CD4-positive, CD25-positive, alpha-beta regulatory T cell (primary cell): ENCODE results near the gene PRDM16. TPM values are rescaled to one million over a fixed set of nuclear protein-coding genes. Genes with fewer than 3 reads are reported as not detected.
A peak's percentile ranks its signal among the peaks of the same experiment; 100 is the strongest.

Experiments
- ATAC-seq, 2 donors: fragments of 150-1000 bp; cut with Tn5 transposase; one replicate each; pipeline ENCODE4 v1.10.0; 2021; ENCODE audit warnings: low read depth in 2 of 2, moderate number of reproducible peaks in 2 of 2, moderate library complexity in 1 of 2
- DNase-seq, 3 donors: peaks; one replicate each; pipeline versions ENCODE4 v3.0.0 to v3.0.0-alpha.2; 2012 to 2022; ENCODE audit warnings: mixed read lengths in 1 of 3
- H3K27ac ChIP-seq: one replicate; pipeline ENCODE4 v1.7.0; 2013; ENCODE audit warnings: mild to moderate bottlenecking, low read length; ENCODE audit not compliant: insufficient read depth, poor library complexity, severe bottlenecking
- H3K27me3 ChIP-seq: one replicate; pipeline ENCODE4 v1.7.0; 2013; ENCODE audit warnings: low read length; ENCODE audit not compliant: control insufficient read depth, insufficient read depth
- H3K36me3 ChIP-seq: one replicate; pipeline ENCODE4 v1.7.0; 2013; ENCODE audit warnings: mild to moderate bottlenecking, low read length, moderate library complexity; ENCODE audit not compliant: control insufficient read depth, insufficient read depth
- H3K4me1 ChIP-seq: 2 replicates; pipeline ENCODE4 v1.7.0; 2013; ENCODE audit warnings: mild to moderate bottlenecking, low read length; ENCODE audit not compliant: insufficient read depth, control insufficient read depth, poor library complexity, severe bottlenecking
- H3K4me3 ChIP-seq: one replicate; pipeline ENCODE4 v1.7.0; 2013; ENCODE audit warnings: low read depth, mild to moderate bottlenecking, low read length, moderate library complexity
- H3K9me3 ChIP-seq, 2 experiments: 1 replicate in 1 of 2; 2 replicates in 1 of 2; pipeline ENCODE4 v1.7.0; 2013; ENCODE audit warnings: low read length in 2 of 2, mild to moderate bottlenecking in 1 of 2, moderate library complexity in 1 of 2; ENCODE audit not compliant: control insufficient read depth in 2 of 2
- H3K27ac Mint-ChIP-seq, 3 donors: one replicate each; pipeline ENCODE4 v1.8.0; 2020 to 2022; ENCODE audit warnings: mild to moderate bottlenecking in 3 of 3, mixed read lengths in 3 of 3, moderate library complexity in 2 of 3
- H3K27me3 Mint-ChIP-seq: one replicate; pipeline ENCODE4 v1.8.0; 2022; ENCODE audit warnings: mild to moderate bottlenecking, mixed read lengths
- H3K36me3 Mint-ChIP-seq: one replicate; pipeline ENCODE4 v1.8.0; 2020; ENCODE audit warnings: mixed read lengths
- H3K4me1 Mint-ChIP-seq, 4 donors: one replicate each; pipeline ENCODE4 v1.8.0; 2020 to 2022; ENCODE audit warnings: mixed read lengths in 4 of 4, mild to moderate bottlenecking in 1 of 4
- H3K4me3 Mint-ChIP-seq, 4 donors: one replicate each; pipeline ENCODE4 v1.8.0; 2020 to 2022; ENCODE audit warnings: mild to moderate bottlenecking in 4 of 4, mixed read lengths in 4 of 4, moderate library complexity in 3 of 4
- H3K9me3 Mint-ChIP-seq, 7 donors: one replicate each; pipeline ENCODE4 v1.8.0; 2020 to 2022; ENCODE audit warnings: mixed read lengths in 7 of 7, mild to moderate bottlenecking in 3 of 7, moderate library complexity in 2 of 7
- polyA plus RNA-seq, 4 donors: library from polyadenylated mRNA; unstranded; fragments of 300-500 nt; fragmentation: Illumina TruSeq; gene quantifications; one replicate each; pipeline ENCODE4 v1.2.3, GENCODE V29; 2021
- total RNA-seq: library from RNA; stranded (reverse); gene quantifications from one replicate; pipeline ENCODE4 v1.2.3, GENCODE V29; 2022

PRDM16 gene
- total and polyA plus RNA-seq, 5 donors from 2014 or later, result 0.27 TPM; not detected in 4

- H3K27me3 Mint-ChIP-seq, result no peaks in the 10 kb centered on the region
- ATAC-seq (no peak), DNase-seq (no peak)
- no peak overlapping the region for H3K4me3 Mint-ChIP-seq
- H3K27me3 ChIP-seq, result no peaks in the 10 kb centered on the region
- peaks cover 0 to 1% (median 0%) of the 10 kb centered on the region in 7 donors for H3K9me3 Mint-ChIP-seq
- no peaks in the 10 kb centered on the region for H3K9me3 ChIP-seq
- H3K4me1 ChIP-seq, result peaks cover 5% of the 10 kb centered on the region
- no peaks in the 10 kb centered on the region for H3K36me3 ChIP-seq
- no peak overlapping the region for H3K27ac Mint-ChIP-seq
- no peak overlapping the region for H3K4me3 ChIP-seq
- peaks cover 0 to 17% (median under 1%) of the 10 kb centered on the region in 4 donors for H3K4me1 Mint-ChIP-seq
- H3K27ac ChIP-seq, result no peak overlapping the region
- H3K36me3 Mint-ChIP-seq, result no peaks in the 10 kb centered on the region
Measured at GRCh38 chr1:3029991-3030662, 38.9 kb upstream of the PRDM16 start.

DNA sequence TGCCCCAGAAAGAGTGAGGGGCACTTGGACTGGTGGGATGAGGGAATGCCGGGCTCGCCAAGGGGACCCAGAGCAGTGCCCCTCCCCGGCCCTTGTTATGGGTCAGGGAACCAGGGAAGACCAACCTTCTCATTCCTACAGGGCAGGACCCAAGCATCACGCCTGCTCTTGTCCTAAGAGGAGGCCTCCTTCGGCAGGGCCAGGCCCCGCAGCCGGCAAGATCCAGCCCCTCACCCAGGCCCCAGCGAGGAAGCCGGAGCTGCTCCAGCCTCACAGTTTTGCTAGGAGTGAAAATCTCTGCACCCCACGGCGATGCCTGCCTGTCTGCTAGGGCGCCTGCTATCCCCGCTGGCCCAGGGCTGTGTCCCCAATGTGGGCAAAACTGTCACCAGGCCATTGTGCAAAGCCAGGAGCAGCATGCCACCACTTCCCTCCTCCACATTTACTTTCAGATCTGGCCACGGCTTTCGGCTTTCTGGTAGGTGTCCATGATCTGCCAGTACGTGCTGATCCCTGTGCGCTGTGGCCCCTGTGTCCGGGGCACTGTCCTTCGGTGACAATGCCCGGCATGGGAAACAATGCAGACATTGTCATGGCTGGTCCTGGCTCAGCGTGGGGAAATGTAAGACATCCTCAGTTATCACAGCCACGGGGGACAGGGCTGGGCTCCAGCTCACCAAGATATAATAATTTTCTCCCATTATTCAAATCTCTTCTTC is 38.2 kb upstream of the PRDM16 start:
- Histone ChIP-seq H3K27me3 (no peaks in the 10 kb centered on the region), H3K4me3 (no peak overlapping the region), H3K27ac (no peak overlapping the region), H3K4me1 (peaks cover 5% of the 10 kb centered on the region), H3K9me3 (no peaks in the 10 kb centered on the region), H3K36me3 (no peaks in the 10 kb centered on the region)
- Mint-ChIP-seq H3K4me3 (no peak overlapping the region), H3K27ac (no peak overlapping the region), H3K36me3 (no peaks in the 10 kb centered on the region), H3K27me3 (no peaks in the 10 kb centered on the region), H3K4me1 (peaks cover 0 to 17% (median under 1%) of the 10 kb centered on the region in 4 donors), H3K9me3 (peaks cover 0 to 1% (median 0%) of the 10 kb centered on the region in 7 donors)
- ATAC-seq, result no peak
- DNase-seq, result no peak

DNA sequence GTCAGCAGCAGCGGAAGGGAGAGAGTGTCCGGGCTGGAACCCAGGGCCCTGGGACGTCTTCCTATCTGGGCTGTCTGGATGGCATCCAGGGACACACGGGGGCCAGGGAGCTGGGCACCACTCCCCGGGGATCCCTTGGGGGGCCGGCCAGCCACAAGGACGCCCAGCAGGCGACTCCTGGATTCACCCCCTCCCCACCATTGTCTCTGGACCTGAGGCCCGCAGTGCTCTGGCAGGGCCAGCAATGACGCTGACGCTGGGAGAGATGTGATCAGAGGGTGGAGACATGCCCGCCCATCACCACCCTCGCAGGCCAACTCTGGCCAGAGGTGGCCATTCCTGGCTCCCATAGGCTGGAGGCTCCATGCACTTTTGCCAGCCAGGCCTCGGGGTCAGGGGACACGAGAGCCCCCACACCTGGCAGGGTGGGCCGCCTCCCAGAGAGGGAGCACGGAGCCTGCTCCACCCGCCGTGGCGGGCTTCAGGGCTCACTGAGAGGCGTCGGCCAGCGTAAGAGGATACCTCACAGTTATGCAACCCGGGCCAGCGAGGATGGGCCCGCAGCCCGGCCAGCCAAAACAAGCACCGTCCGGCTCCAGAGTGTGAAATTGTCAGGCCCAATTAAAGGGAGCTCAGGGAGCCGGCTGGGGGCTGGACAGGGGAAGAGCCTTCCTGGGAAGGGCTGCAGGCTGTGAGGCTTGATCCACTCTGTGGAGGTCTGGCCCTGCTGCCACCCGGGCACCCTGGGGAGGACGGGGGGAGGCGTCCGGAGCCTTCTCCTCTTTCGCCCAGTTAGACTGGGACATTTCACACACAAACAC is 37.4 kb upstream of the PRDM16 start:
- Histone ChIP-seq H3K4me3 (no peak overlapping the region), H3K36me3 (no peaks in the 10 kb centered on the region), H3K27ac (no peak overlapping the region), H3K27me3 (no peaks in the 10 kb centered on the region), H3K9me3 (no peaks in the 10 kb centered on the region), H3K4me1 (peaks cover 5% of the 10 kb centered on the region)
- H3K27ac Mint-ChIP-seq, result no peak overlapping the region
- no peak overlapping the region for H3K4me3 Mint-ChIP-seq
- H3K27me3 Mint-ChIP-seq, result no peaks in the 10 kb centered on the region
- H3K4me1 Mint-ChIP-seq, result peaks cover 0 to 17% (median under 1%) of the 10 kb centered on the region in 4 donors
- DNase-seq (no peak), ATAC-seq (no peak)
- H3K36me3 Mint-ChIP-seq, result no peaks in the 10 kb centered on the region
- peaks cover 0 to 1% (median 0%) of the 10 kb centered on the region in 7 donors for H3K9me3 Mint-ChIP-seq

DNA sequence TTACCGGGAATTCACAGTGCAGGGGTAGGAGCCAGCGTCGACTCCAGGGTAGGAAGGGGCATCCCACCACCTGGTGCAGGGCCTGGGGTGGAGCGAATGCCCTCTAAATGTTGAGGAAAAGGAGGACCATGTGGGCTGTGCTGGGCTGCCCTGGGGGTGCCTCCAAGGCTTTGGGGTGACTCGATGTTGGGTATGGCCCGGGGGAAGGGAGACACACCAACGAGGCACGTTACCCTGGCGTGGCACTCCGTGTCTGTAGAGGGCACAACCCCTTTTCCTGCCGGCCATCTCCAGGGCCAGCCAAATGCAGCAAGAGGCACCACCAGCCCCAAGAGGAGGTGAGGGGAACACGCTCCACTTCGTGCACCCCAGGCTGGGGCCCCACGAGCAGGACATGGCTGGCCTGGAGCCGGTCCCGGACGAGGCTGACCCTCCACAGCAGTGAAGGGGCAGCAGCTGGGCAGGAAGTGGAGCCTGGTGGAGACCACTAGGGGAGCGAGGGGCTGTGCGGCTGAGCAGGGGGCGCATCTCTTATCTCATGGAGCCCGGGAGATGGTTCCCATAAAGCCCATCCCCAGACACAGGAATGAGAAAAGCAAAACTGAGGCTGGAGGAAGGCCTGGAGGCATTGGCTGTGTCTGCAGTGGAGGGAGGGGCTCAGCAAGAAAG is 36.5 kb upstream of the PRDM16 start:
- no peak overlapping the region for H3K4me3 ChIP-seq
- ATAC-seq, result no peak

DNA sequence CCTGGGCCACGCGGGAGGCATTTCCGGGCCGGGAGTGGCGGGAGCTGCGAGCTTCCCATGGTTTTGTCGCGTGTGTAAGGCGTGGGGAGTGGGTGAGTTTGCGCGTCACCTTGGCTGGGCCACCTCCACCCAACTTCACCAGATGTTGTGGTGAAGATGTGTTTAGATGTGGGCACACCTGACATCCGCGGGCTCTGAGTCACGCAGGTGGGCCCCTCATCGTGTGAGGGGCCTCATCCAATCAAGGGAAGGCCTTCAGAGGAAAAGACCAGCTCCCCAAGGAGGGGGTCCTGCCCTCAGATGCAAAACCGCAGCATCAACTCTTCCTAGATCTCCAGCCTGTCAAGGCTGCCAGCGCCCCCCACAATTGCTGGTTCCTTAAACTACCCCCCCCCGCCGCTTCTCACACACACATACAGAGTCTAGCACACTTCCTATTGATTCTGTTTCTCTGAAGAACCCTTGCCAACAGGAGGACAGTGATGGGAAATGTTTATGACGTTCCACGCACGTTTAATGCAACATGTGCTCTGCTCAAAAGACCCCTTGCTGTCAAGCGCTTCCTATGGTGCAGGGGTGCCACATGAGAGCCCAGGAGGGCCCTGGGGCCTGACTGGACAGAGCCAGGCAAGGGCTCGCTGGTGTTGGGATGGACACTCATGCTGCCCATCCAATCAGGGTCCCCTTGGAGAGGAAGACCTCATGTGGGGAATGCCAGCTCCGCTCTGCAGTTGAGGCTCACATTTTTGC is 35.8 kb upstream of the PRDM16 start:
- peak in 2 of 3 donors; percentile 15 to 49 for DNase-seq
- no peaks in the 10 kb centered on the region for H3K27me3 ChIP-seq
- H3K27ac ChIP-seq, result no peak overlapping the region
- H3K36me3 ChIP-seq, result no peaks in the 10 kb centered on the region
- peak overlapping the region in 3 of 4 donors; percentile 7 to 63 (median 29) for H3K4me3 Mint-ChIP-seq
- peak overlapping the region in 2 of 3 donors; percentile 14 to 55 for H3K27ac Mint-ChIP-seq
- peaks cover 5% of the 10 kb centered on the region for H3K4me1 ChIP-seq
- no peaks in the 10 kb centered on the region for H3K27me3 Mint-ChIP-seq
- H3K9me3 Mint-ChIP-seq, result peaks cover 0 to 1% (median 0%) of the 10 kb centered on the region in 7 donors
- H3K9me3 ChIP-seq, result no peaks in the 10 kb centered on the region
- H3K36me3 Mint-ChIP-seq, result no peaks in the 10 kb centered on the region
- no peak overlapping the region for H3K4me3 ChIP-seq
- H3K4me1 Mint-ChIP-seq, result peaks cover 0 to 17% (median 4%) of the 10 kb centered on the region in 4 donors
- peak; percentile 79 to 83 for ATAC-seq

More for the DNA sequence above, 36.5 kb upstream of the PRDM16 start:
- H3K27me3 Mint-ChIP-seq, result no peaks in the 10 kb centered on the region
- no peak overlapping the region for H3K27ac Mint-ChIP-seq
- Histone ChIP-seq H3K4me1 (peaks cover 5% of the 10 kb centered on the region), H3K27me3 (no peaks in the 10 kb centered on the region), H3K9me3 (no peaks in the 10 kb centered on the region), H3K36me3 (no peaks in the 10 kb centered on the region), H3K27ac (no peak overlapping the region)
- DNase-seq, result no peak
- H3K4me3 Mint-ChIP-seq, result peak overlapping the region in 1 of 4 donors; percentile 63
- H3K9me3 Mint-ChIP-seq, result peaks cover 0 to 1% (median 0%) of the 10 kb centered on the region in 7 donors
- no peaks in the 10 kb centered on the region for H3K36me3 Mint-ChIP-seq
- peaks cover 0 to 17% (median under 1%) of the 10 kb centered on the region in 4 donors for H3K4me1 Mint-ChIP-seq

DNA sequence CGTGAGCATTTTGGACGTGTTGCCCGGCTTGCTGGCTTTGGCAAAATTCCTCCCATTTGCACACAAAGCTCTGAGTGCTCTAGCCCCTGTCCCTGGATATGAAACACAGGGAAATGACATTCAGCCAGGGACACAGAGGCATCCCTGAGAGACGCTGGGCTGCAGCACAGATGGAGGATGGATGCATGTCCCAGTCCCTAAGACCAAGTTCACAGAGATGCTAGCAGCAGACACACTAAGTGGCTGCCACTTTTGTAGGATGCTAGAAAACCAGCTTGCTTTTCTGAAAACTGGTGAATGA is 35.3 kb upstream of the PRDM16 start:
- no peak overlapping the region for H3K4me3 Mint-ChIP-seq
- no peak overlapping the region for H3K27ac ChIP-seq
- no peaks in the 10 kb centered on the region for H3K36me3 Mint-ChIP-seq

GRCh38 chr1:3034162-3034561 is 34.8 kb upstream of the PRDM16 start:
- Mint-ChIP-seq H3K9me3 (peaks cover 0 to 1% (median 0%) of the 10 kb centered on the region in 7 donors), H3K27ac (peak overlapping the region in 1 of 3 donors; percentile 71), H3K27me3 (no peaks in the 10 kb centered on the region), H3K4me1 (peaks cover 0 to 17% (median 4%) of the 10 kb centered on the region in 4 donors), H3K36me3 (no peaks in the 10 kb centered on the region), H3K4me3 (no peak overlapping the region)
- H3K27ac ChIP-seq, result no peak overlapping the region
- no peak for ATAC-seq
- no peaks in the 10 kb centered on the region for H3K9me3 ChIP-seq
- peaks cover 5% of the 10 kb centered on the region for H3K4me1 ChIP-seq
- H3K27me3 ChIP-seq, result no peaks in the 10 kb centered on the region
- H3K4me3 ChIP-seq, result no peak overlapping the region
- DNase-seq, result no peak
- H3K36me3 ChIP-seq, result no peaks in the 10 kb centered on the region

More for the DNA sequence above, 35.3 kb upstream of the PRDM16 start:
- DNase-seq, result no peak
- ATAC-seq, result no peak
- no peaks in the 10 kb centered on the region for H3K27me3 Mint-ChIP-seq
- no peak overlapping the region for H3K4me3 ChIP-seq
- peaks cover 5% of the 10 kb centered on the region for H3K4me1 ChIP-seq
- peaks cover 0 to 1% (median 0%) of the 10 kb centered on the region in 7 donors for H3K9me3 Mint-ChIP-seq
- peaks cover 0 to 17% (median 4%) of the 10 kb centered on the region in 4 donors for H3K4me1 Mint-ChIP-seq
- H3K27me3 ChIP-seq, result no peaks in the 10 kb centered on the region
- H3K36me3 ChIP-seq, result no peaks in the 10 kb centered on the region
- H3K27ac Mint-ChIP-seq, result peak overlapping the region in 2 of 3 donors; percentile 55 to 71
- no peaks in the 10 kb centered on the region for H3K9me3 ChIP-seq
